GM20431 (cell line): ENCODE results near the gene RNF220.

Experiments used
- in situ Hi-C: fragments of 300-500 bp; cut with MseI, MboI; formaldehyde crosslinking; loops from one replicate; pipeline ENCODE4 v1.15.0; 2020; ENCODE audit warnings: low sequenced_read_pairs; ENCODE audit not compliant: unreplicated experiment

RNF220 gene

GRCh38 chr1:44621841-44622286 lies 216.8 kb downstream of the RNF220 start:
- in situ Hi-C loops: no loop called here

- in situ Hi-C loops: no loop called here
These were observed 219.3 kb downstream of the RNF220 start for GRCh38 chr1:44624268-44624901.

- in situ Hi-C loops: no loop called here
These were observed 220.3 kb downstream of the RNF220 start for GRCh38 chr1:44625348-44625747.

- in situ Hi-C loops: no loop called here
These were observed 224.1 kb downstream of the RNF220 start for GRCh38 chr1:44628962-44629756.

GRCh38 chr1:44630116-44630515 lies 225.1 kb downstream of the RNF220 start:
- in situ Hi-C loops: no loop called here

GRCh38 chr1:44631333-44631646 lies 226.2 kb downstream of the RNF220 start:
- in situ Hi-C loops: no loop called here

- in situ Hi-C loops: no loop called here
These were observed 226.8 kb downstream of the RNF220 start for GRCh38 chr1:44631647-44632539.

GRCh38 chr1:44632598-44632997 lies 227.5 kb downstream of the RNF220 start:
- in situ Hi-C loops: no loop called here

GRCh38 chr1:44634606-44635189 lies 229.6 kb downstream of the RNF220 start:
- in situ Hi-C loops: no loop called here

- in situ Hi-C loops: no loop called here
These were observed 230.4 kb downstream of the RNF220 start for GRCh38 chr1:44635439-44635838.

- in situ Hi-C loops: no loop called here
These were observed 231.1 kb downstream of the RNF220 start for GRCh38 chr1:44636083-44636687.

- in situ Hi-C loops: no loop called here
These were observed 231.9 kb downstream of the RNF220 start for GRCh38 chr1:44636688-44637598.

GRCh38 chr1:44637702-44638411 lies 232.8 kb downstream of the RNF220 start:
- in situ Hi-C loops: no loop called here

- in situ Hi-C loops: no loop called here
These were observed 235.3 kb downstream of the RNF220 start for GRCh38 chr1:44640200-44640853.

GRCh38 chr1:44641126-44642102 lies 236.4 kb downstream of the RNF220 start:
- in situ Hi-C loops: no loop called here

- in situ Hi-C loops: no loop called here
These were observed 237.2 kb downstream of the RNF220 start for GRCh38 chr1:44642255-44642654.

GRCh38 chr1:44642925-44643324 lies 237.9 kb downstream of the RNF220 start:
- in situ Hi-C loops: no loop called here
